ENCODE results near the gene ADSL.

The ADSL gene

DNA sequence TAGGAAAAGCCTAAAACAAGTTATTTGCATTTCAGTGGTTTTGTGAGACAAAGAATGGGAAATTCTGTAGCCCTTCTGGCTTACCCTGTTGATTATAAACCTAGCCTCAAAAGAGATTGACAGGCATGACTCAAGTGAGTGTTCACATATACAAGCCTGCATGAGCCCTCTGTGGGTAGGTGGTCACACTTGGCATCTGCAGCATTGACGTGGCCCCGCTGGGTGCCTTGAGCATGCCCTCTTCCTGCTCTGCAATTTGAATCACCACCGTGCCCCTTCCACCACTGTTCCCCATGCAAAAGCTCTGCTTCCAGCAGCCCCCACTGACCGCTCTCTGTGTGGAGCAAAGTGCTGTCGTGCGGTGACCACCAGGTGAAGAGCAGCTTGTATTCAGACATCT lies 21.0 kb upstream of the ADSL start:
- no peak overlapping the region for H3K4me3 ChIP-seq
- peak overlapping the region in 11 of 21 experiments; percentile 8 to 89 (median 58) for H3K27ac ChIP-seq

DNA sequence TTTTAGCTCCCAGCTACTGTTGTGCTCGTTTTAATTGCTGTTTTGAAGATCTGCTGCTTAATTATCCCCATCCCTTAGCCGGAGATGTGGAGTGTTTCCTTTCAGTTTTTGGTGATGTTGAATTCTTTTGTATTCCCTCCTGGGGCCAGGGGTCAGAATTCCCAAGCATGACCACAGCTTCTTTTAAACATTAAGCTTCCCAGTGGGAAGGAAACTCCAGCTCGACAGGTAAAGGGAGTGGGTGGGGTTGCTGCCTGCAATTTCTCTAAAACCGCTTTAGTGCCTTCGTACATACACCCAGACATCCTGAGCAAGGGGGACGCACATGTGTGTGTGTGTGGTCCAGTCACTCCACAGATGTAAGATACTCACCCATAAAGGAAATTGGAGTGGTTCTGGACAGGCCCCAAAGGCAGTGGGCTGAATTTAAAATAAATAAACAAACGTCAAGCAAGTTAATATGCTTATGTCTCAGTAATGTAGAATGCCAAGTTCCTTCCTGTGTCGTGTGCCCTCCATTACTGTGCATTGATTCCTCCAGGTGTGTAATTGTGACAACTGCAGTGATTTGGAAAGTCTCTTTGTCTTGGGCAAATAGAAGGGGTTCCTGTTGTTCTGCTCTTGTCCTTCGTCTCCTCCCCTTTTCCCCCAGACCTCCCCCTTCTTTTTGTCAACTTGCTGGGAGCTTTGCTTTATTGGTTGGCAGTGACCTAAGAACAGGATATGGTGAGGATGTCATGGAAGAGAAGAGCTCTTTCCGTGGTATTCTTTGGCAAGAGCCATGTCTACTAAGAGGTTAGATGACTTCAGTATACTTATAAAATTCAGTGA lies 19.2 kb upstream of the ADSL start:
- peak overlapping the region in 7 of 21 experiments; percentile 2 to 47 (median 22) for H3K27ac ChIP-seq

DNA sequence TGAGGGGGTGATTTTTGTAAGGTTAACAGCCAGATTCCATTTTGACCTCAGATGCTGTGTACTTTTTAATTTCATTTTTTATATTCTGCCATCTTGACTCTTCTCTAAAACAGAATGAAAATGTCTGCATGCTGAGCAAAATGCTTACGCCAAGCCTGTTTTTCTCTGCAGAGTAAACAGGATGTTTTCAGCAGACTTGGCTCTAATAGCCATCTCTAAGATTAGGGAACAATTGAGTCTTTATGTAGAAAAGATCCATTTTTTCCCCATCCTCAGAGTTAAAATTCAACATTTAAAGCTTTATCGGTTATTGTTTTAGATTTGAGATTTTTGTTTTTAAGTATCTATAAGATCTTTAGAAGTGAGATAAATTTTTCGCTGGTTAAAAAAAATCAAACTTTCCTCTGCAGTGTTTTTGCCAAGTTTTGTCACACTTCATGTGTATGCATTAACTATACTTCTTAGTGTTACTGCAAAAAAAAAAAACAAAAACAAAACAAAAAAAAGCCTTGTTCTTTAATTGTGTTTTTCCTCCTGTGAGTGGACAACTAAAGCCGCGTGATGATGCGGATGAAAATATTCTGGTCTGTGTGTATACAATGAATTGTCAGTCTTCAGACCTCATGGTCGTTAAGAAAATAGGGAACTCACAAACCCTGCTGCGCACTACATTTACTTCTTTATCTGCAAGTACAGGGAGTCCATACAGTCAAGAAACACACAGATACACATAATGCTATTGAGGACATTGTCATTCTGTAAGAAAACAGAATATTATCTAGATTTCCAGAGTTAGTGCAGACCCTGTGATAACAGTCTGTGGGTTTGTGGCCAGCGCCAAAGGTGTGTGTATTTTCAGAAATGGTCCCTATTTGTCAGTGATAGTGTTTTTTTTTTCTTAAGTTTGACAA lies 17.5 kb upstream of the ADSL start:
- no peak overlapping the region for H3K4me3 ChIP-seq
- H3K27ac ChIP-seq, result peak overlapping the region in 1 of 21 experiments; percentile 72

More for the DNA sequence above, 19.2 kb upstream of the ADSL start:
- no peak overlapping the region for H3K4me3 ChIP-seq

DNA sequence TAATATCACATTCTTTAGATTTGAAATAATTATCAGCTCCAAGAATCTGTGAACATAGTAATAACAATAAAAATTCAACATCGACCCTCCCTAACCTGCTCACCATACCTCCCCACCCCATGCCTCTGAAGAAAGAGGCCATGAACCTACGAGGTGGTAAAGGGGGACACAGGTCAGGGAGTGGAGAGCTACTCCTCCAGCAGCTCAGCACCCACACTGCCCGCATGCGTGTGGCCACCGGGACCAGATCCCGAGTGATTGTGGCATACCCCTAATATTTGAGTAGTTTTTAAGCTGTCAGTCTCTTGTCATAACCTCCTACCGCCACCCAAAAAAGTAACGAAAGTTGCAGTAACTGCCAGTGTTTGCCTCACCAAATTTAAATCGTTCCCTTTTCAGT lies 16.8 kb upstream of the ADSL start:
- Histone ChIP-seq H3K27ac (peak overlapping the region in 1 of 21 experiments; percentile 72), H3K4me3 (no peak overlapping the region)

DNA sequence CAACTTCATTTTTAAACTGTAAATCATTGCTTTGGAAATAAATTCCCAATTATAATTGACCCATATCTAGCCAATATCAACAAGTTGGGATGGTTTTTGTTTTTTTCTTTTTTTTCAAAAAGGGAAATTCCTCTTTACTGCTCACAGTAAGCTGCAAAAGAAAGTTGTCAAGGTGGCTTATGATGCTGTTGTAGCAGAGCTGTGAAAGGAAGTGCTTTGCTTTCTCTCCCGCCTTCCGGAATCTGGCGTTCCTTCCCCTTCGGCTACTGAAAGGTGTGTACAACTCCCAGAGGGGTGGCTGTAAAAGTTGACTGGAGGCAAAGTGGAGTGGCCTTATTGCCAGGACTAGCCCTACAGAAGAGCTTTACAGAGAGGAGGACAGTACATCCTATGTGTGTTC lies 16.2 kb upstream of the ADSL start:
- Histone ChIP-seq H3K4me3 (no peak overlapping the region), H3K27ac (no peak overlapping the region)

DNA sequence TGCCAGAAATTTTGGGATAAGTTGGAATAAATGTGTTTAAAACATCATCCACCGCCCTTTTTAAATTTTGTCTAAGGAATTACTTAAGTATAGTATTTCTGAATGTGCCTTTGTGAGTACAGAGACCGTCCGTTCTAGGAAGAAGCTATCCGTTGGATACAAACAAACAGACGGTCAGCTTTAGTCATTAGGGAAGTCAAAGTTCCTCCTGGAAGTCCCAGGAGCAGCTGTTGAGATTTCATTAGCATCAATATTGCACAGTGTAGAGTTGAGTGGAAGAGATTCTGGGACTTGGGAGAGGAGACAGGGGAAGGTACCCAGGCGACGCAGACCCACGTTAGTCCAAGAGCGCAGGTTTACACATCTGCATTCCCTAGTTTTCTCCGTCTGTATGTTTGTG lies 15.7 kb upstream of the ADSL start:
- no peak overlapping the region for H3K4me3 ChIP-seq
- H3K27ac ChIP-seq, result no peak overlapping the region

DNA sequence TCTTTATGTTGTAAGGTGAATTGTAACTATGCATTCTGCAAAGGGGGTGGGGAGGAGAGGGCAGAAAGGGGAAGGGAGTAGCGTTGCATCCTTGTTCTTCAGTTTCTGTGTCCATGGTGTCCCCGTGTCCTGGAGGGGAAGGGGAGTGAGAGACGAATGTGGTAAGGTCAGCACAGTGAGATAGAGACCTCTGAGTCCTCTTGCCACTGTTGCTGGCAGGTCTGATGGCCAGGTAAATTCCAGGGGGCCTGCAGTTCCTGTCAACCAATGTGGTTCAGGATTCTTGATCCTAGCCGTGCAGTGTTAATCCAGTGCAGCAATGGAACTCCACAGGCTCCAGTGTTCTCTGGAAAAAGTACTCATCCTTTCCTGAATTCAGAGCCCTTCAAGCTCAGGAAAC lies 14.6 kb upstream of the ADSL start:
- Histone ChIP-seq H3K27ac (peak overlapping the region in 3 of 21 experiments; percentile 31 to 76 (median 65)), H3K4me3 (no peak overlapping the region)

DNA sequence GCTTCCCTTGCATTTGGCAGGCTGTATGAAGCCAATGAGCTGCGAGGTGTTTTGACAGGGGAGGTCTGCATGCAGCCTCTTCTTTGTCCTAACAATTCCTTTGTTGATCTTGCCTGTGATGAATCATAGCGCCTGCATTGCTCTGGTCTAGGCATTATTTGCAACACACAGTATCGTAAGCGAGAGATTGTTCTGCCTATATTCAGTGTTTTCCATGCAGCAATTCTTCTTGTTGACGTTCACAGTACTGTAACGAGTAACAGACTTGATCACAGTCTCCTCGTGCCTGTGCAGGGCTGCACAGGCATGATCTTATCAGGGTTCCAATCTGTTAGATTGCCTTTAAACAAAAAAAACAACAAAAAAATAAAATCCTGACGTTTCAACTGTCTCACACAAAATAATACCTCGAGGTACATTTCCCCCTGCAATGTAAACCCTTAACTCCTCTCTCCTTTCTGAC lies 13.9 kb upstream of the ADSL start:
- no peak overlapping the region for H3K4me3 ChIP-seq

DNA sequence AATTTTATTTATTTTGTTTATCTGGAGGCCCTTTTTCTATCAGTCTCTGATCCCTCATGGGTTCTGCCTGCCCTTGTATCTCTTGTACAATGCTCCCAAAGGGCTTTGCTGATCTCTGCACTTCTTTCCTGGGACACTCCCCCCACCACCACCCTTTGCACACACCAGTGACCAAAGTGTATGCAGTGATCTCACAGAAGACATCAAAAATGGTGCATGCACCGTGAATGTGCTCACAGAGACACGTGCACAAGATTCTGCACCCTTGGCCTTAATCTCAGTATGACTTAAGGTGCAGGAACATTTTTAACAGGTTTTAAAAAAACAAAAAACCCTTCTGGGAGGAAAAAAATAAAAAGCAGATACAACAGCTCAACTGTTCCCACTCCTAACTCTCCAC lies 12.2 kb upstream of the ADSL start:
- Histone ChIP-seq H3K4me3 (no peak overlapping the region), H3K27ac (peak overlapping the region in 3 of 21 experiments; percentile 15 to 76 (median 25))

More for the DNA sequence above, 13.9 kb upstream of the ADSL start:
- peak overlapping the region in 3 of 21 experiments; percentile 15 to 76 (median 65) for H3K27ac ChIP-seq

DNA sequence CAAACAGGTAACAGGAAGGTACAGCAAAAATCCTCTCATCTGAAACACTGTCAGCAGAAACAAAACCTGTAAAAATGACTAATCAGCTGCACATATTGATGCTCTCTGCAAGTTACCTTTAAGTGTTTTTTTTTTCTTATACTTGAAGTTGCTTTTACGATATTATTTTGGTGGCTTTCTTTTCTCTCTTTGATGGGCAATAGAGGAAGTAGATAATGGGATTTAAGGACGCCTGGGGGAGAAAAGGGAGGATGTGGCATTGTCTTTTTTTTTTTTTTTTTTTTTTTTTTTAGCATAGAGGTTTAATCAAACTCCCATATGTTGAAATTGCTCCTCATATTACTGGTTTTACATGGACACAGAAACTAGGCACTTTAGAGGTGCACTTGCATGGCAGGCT lies 11.4 kb upstream of the ADSL start:
- no peak overlapping the region for H3K4me3 ChIP-seq
- H3K27ac ChIP-seq, result peak overlapping the region in 3 of 21 experiments; percentile 15 to 76 (median 25)

DNA sequence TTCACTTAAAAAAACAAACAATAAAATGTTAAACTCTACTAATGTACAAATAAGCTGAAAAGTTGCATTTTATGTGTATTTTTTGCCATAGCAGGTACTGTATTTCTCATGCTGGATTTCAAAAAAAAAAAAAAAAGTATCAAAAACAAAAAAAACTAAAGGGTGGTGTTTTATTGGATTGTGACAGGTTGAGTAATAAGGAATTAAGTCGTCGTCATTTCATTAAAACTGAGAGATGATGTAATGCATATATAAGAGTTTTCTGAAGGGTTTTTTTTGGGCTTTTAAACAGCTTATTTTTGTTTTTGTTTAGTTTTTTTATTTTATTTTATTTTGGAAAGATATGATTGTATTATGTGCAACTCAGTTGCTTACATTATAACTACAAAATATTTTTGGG lies 10.9 kb upstream of the ADSL start:
- peak overlapping the region in 1 of 21 experiments; percentile 76 for H3K27ac ChIP-seq
- H3K4me3 ChIP-seq, result no peak overlapping the region

DNA sequence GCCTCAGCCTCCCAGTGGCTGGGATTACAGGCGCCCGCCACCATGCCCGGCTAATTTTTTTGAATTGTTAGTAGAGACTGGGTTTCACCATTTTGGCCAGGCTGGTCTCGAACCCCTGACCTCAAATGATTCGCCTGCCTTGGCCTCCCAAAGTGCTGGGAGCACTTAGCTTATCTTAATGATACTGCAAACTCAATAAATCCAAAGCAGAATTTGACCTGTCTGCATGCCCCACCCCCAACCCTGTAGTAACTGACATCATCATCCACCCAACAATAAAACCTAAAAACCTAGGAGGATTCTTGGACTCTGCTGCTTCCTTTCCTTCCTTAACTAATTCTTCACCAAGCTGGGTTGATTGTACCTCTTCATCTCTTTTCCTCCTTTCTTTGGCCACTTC lies 6.3 kb upstream of the ADSL start:
- H3K4me3 ChIP-seq, result no peak overlapping the region
- H3K27ac ChIP-seq, result no peak overlapping the region

DNA sequence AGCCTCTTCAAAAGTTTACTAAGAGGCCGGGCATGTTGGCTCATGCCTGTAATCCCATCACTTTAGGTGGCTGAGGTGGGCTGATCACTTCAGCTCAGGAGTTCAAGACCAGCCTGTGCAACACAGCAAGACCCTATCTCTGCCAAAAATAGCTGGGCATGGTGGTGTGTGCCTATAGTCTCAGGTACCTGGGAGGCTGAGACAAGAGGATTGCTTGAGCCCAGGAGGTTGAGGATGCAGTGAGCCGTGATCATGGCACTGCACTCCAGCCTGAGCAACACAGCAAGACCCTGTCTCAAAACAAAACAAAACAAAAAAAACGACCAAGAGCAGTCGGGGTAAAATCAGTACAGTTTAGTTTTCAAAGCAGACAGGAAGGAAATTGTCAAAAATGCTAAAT lies 4.7 kb upstream of the ADSL start:
- no peak overlapping the region for H3K4me3 ChIP-seq
- H3K27ac ChIP-seq, result no peak overlapping the region

DNA sequence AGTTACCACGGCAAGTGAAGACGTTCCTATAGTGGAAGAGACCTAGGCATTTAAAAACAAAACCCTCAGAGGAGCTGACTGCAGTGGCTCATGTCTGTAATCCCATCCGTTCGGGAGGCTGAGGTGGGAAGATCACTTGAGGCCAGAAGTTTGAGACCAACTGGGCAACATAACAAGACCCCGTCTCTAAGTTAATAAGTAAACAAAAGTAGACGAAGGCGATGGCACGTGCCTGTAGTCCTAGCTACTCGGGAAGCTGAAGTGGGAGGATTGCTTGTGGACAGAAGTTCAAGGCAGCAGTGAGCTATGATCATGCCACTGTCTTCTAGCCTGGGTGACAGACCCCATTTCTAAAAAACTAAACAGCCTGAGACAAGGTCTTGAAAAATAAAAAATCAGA lies 3.8 kb upstream of the ADSL start:
- no peak overlapping the region for H3K27ac ChIP-seq

DNA sequence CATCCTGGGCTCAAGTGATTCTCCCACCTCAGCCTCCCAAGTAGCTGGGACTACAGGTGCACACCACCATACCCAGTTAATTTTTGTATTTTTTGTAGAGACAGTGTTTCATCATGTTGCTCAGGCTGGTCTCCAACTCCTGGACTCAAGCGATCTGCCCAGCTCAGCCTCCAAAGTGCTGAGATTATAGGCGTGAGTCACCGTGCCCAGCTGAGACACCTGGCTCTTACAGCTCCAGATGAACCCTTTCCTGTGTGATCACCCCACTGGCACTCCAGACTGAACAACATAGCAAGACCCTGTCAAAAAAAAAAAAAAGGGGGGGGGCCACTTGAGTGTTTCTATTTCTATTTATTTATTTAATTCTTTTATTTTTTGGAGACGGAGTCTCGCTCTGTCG lies 1.0 kb upstream of the ADSL start:
- Histone ChIP-seq H3K4me3 (peak overlapping the region; percentile 57 to 84 (median 80)), H3K27ac (peak overlapping the region in 20 of 21 experiments; percentile 75 to 93 (median 86))

More for the DNA sequence above, 3.8 kb upstream of the ADSL start:
- H3K4me3 ChIP-seq, result no peak overlapping the region

DNA sequence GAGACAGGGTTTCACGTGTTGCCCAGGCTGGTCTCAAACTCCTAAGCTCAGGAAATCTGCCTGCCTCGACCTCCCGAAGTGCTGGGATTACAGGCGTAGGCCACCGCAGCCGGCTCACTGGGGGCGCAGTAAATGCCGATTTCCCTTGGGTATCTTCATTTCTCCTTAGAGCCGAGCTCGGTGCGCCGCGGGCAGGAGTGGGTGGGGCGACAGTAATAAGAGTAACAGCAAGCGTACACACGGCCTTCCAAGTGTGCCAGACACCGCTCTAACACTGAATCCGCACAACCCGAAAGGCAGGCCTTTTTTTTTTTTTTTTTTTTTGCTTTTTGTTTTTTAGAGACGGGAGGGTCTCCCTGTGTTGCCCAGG lies 500 bp upstream of the ADSL start:
- Histone ChIP-seq H3K27ac (peak overlapping the region; percentile 27 to 93 (median 85)), H3K4me3 (peak overlapping the region; percentile 57 to 84 (median 80))

DNA sequence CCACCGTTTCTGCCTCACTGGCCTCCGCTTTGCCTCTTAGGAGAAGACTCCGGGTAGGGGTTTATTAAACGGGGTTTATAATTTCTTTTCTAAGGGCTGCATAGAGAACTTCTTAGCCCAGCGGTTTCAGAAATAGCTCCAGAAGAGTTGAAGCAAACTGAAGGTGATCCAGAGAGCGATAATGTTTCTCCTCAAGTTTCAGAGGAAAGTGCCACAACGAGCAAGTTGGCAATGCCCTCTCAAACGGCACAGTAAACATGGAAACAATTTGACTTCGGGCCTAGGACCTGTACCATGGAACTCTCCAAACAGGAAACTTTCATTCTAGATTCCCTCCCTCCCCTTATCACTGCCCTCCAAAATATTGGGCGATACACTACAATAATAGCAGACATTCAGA lies 1.0 kb downstream of the ADSL start:
- H3K4me3 ChIP-seq, result peak overlapping the region; percentile 57 to 84 (median 80)
- H3K27ac ChIP-seq, result peak overlapping the region in 17 of 21 experiments; percentile 77 to 93 (median 86)

DNA sequence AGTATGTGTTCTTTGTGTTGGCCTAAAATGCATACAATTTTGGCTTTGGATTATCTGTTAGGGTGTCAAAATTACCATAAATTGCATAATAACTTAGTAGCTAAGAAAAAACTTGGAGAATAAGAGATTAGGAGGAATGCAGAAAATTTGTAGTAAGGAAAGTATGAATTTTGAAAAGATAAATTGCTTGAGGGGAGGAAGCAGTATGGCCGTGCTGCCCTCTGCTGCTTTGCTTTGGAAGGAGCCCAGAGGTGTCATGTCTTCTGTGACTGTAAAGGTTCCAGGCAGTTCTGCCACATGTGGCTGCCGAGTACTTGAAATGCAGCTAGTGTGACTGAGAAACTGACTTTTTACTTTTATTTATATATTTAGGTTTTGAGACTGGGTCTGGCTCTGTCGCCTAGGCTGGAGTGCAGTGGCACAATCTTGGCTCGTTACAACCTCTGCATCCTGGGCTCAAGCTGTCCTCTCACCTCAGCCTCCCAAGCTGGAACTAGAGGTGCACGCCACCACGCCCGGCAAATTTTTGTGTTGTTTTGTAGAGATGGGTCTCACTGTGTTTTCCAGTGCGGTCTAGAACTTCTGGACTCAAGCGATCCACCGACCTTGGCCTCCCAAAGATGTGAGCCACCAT lies 1.8 kb downstream of the ADSL start:
- no peak overlapping the region for H3K4me3 ChIP-seq

DNA sequence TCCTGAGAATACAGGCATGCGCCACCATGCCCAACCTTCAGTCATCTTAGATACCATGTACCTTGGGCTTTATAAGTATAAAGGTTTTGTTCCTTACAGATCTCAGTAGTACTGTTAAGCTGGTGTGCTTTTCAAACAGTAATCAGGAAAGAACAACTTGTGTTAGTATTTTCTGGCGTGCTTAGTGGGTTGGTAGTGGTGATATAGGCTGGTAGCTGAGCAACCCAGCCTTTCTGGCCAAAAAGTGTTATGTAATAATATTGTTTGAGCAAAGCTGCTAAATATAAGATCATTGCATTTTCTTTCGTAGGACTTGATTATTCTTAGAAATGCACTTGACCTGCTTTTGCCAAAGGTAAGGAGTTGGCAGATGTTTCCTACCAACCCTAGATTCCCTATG lies 6.5 kb downstream of the ADSL start:
- no peak overlapping the region for H3K4me3 ChIP-seq
- no peak overlapping the region for H3K27ac ChIP-seq

More for the DNA sequence above, 1.8 kb downstream of the ADSL start:
- peak overlapping the region in 3 of 21 experiments; percentile 83 to 92 (median 89) for H3K27ac ChIP-seq

DNA sequence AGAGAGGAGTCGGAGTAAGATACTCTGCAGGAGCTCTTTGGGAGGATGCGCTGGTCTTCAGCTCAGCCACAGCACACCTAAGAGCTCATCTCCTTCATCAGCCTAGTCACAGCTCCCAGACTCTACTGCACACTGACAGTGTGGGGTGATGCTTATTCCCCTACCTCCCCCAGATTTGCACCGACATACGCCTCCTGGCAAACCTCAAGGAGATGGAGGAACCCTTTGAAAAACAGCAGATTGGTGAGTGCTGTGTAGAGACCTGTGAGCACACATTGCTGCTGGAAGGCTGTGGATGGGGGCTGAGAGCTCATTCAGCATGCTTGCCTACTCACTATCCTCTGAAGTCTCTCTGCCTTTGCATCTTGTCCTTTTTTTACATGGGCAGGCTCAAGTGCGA lies 14.8 kb downstream of the ADSL start:
- Histone ChIP-seq H3K4me3 (no peak overlapping the region), H3K27ac (no peak overlapping the region)

Data from skin epidermis (tissue), 12 donors.